HepG2 (cell line): ENCODE measurements around the gene ZNF593OS. TPM values are rescaled to one million over a fixed set of nuclear protein-coding genes. Genes with fewer than 3 reads are reported as not detected.

ENCODE experiments used
- ATF7-NPFF ChIP-seq: sonication (generic); formaldehyde crosslinking; IDR thresholded peaks from 2 replicates; pipeline ENCODE4 v1.8.1; 2023; ENCODE audit warnings: mild to moderate bottlenecking, low read depth, missing genetic modification reagents, moderate library complexity
- ETV5 ChIP-seq: IDR thresholded peaks from 2 replicates; pipeline ENCODE4 v1.6.1; 2018; ENCODE audit warnings: missing biosample characterization, missing genetic modification reagents, inconsistent platforms, borderline replicate concordance
- HNRNPLL ChIP-seq: fragments of 200-400 bp; formaldehyde crosslinking; IDR thresholded peaks from 2 replicates; pipeline ENCODE4 v1.6.1; 2017; ENCODE audit warnings: mild to moderate bottlenecking, low read depth, low read length; ENCODE audit not compliant: poor library complexity, severe bottlenecking
- MAF1 ChIP-seq: sonication (generic); formaldehyde crosslinking; IDR thresholded peaks from 2 replicates; pipeline ENCODE4 v1.5.0; 2020; ENCODE audit warnings: missing genetic modification reagents, borderline replicate concordance
- ONECUT2 ChIP-seq: sonication (generic); formaldehyde crosslinking; IDR thresholded peaks from 2 replicates; pipeline ENCODE4 v1.4.0; 2020; ENCODE audit warnings: missing genetic modification reagents
- POLR2G ChIP-seq: fragments of 200-400 bp; formaldehyde crosslinking; IDR thresholded peaks from 2 replicates; pipeline ENCODE4 v1.6.1; 2018; ENCODE audit warnings: mild to moderate bottlenecking, low read depth, low read length, moderate library complexity
- RAD21 ChIP-seq: fragments of 450-650 bp; formaldehyde crosslinking; IDR thresholded peaks from 2 replicates; pipeline ENCODE4 v1.5.0; 2020; ENCODE audit warnings: mild to moderate bottlenecking
- RBFOX2 ChIP-seq: fragments of 200-400 bp; formaldehyde crosslinking; IDR thresholded peaks from 2 replicates; pipeline ENCODE4 v1.6.1; 2017; ENCODE audit warnings: low read depth, mild to moderate bottlenecking, low read length
- REL ChIP-seq: sonication (generic); formaldehyde crosslinking; conservative IDR thresholded peaks from 2 replicates; pipeline ENCODE4 v1.8.0; 2022; ENCODE audit warnings: mild to moderate bottlenecking, missing genetic modification reagents, moderate library complexity
- SP1 ChIP-seq, 2 experiments: fragments of 450-650 bp in 1 of 2; sonication (generic) in 1 of 2; formaldehyde crosslinking in 1 of 2; IDR thresholded peaks; 2 replicates each; pipeline versions ENCODE4 v1.4.0 to v1.6.1; 2016 to 2020; ENCODE audit warnings: missing genetic modification reagents in 1 of 2
- ZFYVE20 ChIP-seq: sonication (generic); formaldehyde crosslinking; IDR thresholded peaks from 2 replicates; pipeline ENCODE4 v1.8.0; 2023; ENCODE audit warnings: low read depth, mild to moderate bottlenecking, moderate library complexity, missing genetic modification reagents, borderline replicate concordance
- ZIK1 ChIP-seq: sonication (generic); formaldehyde crosslinking; IDR thresholded peaks from 2 replicates; pipeline ENCODE4 v1.5.0; 2020; ENCODE audit warnings: mild to moderate bottlenecking, low read depth, missing genetic modification reagents, borderline replicate concordance
- ZNF138 ChIP-seq: sonication (generic); formaldehyde crosslinking; IDR thresholded peaks from 2 replicates; pipeline ENCODE4 v1.5.0; 2020; ENCODE audit warnings: mild to moderate bottlenecking, low read depth, missing genetic modification reagents
- ZNF317 ChIP-seq: sonication (generic); formaldehyde crosslinking; IDR thresholded peaks from 2 replicates; pipeline ENCODE4 v1.5.0; 2020; ENCODE audit warnings: mild to moderate bottlenecking, missing genetic modification reagents
- ZNF546 ChIP-seq: sonication (generic); formaldehyde crosslinking; conservative IDR thresholded peaks from 2 replicates; pipeline ENCODE4 v1.8.1; 2023; ENCODE audit warnings: mild to moderate bottlenecking, missing genetic modification reagents
- polyA plus RNA-seq, 8 experiments: library from polyadenylated mRNA; depleted of rRNA in 3 of 8; stranded (reverse) in 7 of 8; unstranded in 1 of 8; fragments of >200 nt; fragmentation: Illumina TruSeq in 4 of 8; extraction: Trizol in 4 of 8; gene quantifications; 2 replicates each; pipeline versions ENCODE4 v1.2.1 to v1.2.3, GENCODE V29; 2011 to 2016; ENCODE audit warnings: low read depth in 4 of 8, missing spikeins in 1 of 8, mixed read lengths in 1 of 8; ENCODE audit not compliant: insufficient read depth in 1 of 8
- total RNA-seq, 5 experiments: library from RNA; depleted of rRNA; stranded (reverse); fragments of >200 nt; fragmentation: Illumina TruSeq; extraction: Trizol; gene quantifications; 2 replicates each; pipeline ENCODE4 v1.2.3, GENCODE V29; 2016; ENCODE audit warnings: low read depth in 1 of 5
- TF ChIP-seq, protein P1 (sequence below): IDR thresholded peaks from 2 replicates; pipeline ENCODE4 v1.6.1; 2012; ENCODE audit warnings: low read depth, low read length, improper control_type of control experiment
- TF ChIP-seq, protein P2 (sequence below): fragments of 450-650 bp; IDR thresholded peaks from 2 replicates; pipeline ENCODE4 v1.6.1; 2016
- TF ChIP-seq, protein P3 (sequence below): sonication (generic); formaldehyde crosslinking; IDR thresholded peaks from 2 replicates; pipeline ENCODE4; 2020; ENCODE audit warnings: missing genetic modification reagents, mild to moderate bottlenecking, borderline replicate concordance
- TF ChIP-seq, protein P4 (sequence below): sonication (generic); formaldehyde crosslinking; IDR thresholded peaks from 2 replicates; pipeline ENCODE4 v1.5.0; 2020; ENCODE audit warnings: missing genetic modification reagents
- TF ChIP-seq, protein P5 (sequence below), 2 experiments: fragments of 450-650 bp in 1 of 2; sonication (generic) in 1 of 2; formaldehyde crosslinking; IDR thresholded peaks; 2 replicates each; pipeline versions ENCODE4 v1.5.0 to v1.8.0; 2020 to 2022; ENCODE audit warnings: mild to moderate bottlenecking in 1 of 2, missing genetic modification reagents in 1 of 2

Gene ZNF593OS
- total and polyA plus RNA-seq, 2 of the 13 experiments (the other 11 are each of a cell fraction or from before 2014, with no cell fraction given) = not detected

DNA sequence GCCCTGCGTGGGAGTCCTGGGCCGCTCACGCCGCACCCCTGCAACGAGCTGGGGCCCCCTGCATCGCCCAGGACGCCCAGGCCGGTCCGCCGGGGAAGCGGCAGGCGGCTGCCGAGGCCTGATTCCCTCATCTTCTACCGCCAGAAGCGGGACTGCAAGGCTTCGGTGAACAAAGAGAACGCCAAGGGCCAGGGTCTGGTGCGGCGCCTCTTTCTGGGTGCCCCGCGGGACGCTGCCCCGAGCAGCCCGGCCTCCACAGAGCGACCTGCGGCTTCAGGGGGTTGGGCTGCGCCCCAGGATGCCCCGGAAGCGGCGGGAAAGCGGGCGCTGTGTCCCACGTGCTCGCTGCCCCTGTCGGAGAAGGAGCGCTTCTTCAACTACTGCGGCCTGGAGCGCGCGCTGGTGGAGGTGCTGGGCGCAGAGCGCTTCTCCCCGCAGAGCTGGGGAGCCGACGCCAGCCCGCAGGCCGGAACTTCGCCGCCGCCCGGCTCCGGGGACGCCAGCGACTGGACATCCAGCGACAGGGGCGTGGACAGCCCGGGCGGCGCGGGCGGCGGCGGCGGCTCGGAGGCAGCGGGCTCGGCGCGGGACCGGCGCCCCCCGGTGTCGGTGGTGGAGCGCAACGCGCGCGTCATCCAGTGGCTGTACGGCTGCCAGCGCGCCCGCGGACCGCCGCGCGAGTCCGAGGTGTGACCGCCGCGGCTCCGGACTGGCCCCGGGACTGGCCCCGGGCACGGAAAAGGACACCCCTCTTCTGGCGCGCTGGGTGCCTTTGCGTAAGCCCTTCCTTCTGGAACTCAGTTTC is 10.0 kb downstream of the ZNF593OS start (continued):
- TF ChIP-seq, protein P1, sequence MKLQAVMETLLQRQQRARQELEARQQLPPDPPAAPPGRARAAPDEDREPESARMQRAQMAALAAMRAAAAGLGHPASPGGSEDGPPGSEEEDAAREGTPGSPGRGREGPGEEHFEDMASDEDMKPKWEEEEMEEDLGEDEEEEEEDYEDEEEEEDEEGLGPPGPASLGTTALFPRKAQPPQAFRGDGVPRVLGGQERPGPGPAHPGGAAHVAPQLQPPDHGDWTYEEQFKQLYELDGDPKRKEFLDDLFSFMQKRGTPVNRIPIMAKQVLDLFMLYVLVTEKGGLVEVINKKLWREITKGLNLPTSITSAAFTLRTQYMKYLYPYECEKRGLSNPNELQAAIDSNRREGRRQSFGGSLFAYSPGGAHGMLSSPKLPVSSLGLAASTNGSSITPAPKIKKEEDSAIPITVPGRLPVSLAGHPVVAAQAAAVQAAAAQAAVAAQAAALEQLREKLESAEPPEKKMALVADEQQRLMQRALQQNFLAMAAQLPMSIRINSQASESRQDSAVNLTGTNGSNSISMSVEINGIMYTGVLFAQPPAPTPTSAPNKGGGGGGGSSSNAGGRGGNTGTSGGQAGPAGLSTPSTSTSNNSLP = no peak
- TF ChIP-seq MAF1 (no peak), ZIK1 (peak; percentile 23; the same call in 1 of the 2 replicates), SP1 (IDR thresholded peaks at IDR 0.05) (no peak), SP1 (CRISPR knock-in tag; IDR thresholded peaks at IDR 0.05) (no peak), ZNF317 (CRISPR knock-in tag) (no peak), ETV5 (CRISPR knock-in tag) (peak; percentile 15; the same call in 1 of the 2 replicates), ZNF138 (peak; percentile 67; the same call in 1 of the 2 replicates), REL (CRISPR knock-in tag) (0 out of 2 replicates have a peak, but pooled peaks have one; percentile 44), POLR2G (peak; percentile 35; the same call in 1 of the 2 replicates), ZNF546 (0 out of 2 replicates have a peak, but pooled peaks have one; percentile 36), RAD21 (0 out of 2 replicates have a peak, but pooled peaks have one; percentile 34), HNRNPLL (peak; percentile 65), ZFYVE20 (CRISPR knock-in tag) (no peak), ONECUT2 (CRISPR knock-in tag) (no peak), ATF7-NPFF (peak; percentile 62; the same call in 1 of the 2 replicates), RBFOX2 (peak; percentile 50)
- TF ChIP-seq, protein P2, sequence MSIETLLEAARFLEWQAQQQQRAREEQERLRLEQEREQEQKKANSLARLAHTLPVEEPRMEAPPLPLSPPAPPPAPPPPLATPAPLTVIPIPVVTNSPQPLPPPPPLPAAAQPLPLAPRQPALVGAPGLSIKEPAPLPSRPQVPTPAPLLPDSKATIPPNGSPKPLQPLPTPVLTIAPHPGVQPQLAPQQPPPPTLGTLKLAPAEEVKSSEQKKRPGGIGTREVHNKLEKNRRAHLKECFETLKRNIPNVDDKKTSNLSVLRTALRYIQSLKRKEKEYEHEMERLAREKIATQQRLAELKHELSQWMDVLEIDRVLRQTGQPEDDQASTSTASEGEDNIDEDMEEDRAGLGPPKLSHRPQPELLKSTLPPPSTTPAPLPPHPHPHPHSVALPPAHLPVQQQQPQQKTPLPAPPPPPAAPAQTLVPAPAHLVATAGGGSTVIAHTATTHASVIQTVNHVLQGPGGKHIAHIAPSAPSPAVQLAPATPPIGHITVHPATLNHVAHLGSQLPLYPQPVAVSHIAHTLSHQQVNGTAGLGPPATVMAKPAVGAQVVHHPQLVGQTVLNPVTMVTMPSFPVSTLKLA = no peak
- TF ChIP-seq, protein P3, sequence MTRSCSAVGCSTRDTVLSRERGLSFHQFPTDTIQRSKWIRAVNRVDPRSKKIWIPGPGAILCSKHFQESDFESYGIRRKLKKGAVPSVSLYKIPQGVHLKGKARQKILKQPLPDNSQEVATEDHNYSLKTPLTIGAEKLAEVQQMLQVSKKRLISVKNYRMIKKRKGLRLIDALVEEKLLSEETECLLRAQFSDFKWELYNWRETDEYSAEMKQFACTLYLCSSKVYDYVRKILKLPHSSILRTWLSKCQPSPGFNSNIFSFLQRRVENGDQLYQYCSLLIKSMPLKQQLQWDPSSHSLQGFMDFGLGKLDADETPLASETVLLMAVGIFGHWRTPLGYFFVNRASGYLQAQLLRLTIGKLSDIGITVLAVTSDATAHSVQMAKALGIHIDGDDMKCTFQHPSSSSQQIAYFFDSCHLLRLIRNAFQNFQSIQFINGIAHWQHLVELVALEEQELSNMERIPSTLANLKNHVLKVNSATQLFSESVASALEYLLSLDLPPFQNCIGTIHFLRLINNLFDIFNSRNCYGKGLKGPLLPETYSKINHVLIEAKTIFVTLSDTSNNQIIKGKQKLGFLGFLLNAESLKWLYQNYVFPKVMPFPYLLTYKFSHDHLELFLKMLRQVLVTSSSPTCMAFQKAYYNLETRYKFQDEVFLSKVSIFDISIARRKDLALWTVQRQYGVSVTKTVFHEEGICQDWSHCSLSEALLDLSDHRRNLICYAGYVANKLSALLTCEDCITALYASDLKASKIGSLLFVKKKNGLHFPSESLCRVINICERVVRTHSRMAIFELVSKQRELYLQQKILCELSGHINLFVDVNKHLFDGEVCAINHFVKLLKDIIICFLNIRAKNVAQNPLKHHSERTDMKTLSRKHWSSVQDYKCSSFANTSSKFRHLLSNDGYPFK = no peak
- TF ChIP-seq, protein P4, sequence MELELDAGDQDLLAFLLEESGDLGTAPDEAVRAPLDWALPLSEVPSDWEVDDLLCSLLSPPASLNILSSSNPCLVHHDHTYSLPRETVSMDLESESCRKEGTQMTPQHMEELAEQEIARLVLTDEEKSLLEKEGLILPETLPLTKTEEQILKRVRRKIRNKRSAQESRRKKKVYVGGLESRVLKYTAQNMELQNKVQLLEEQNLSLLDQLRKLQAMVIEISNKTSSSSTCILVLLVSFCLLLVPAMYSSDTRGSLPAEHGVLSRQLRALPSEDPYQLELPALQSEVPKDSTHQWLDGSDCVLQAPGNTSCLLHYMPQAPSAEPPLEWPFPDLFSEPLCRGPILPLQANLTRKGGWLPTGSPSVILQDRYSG = no peak
- TF ChIP-seq, protein P5, sequence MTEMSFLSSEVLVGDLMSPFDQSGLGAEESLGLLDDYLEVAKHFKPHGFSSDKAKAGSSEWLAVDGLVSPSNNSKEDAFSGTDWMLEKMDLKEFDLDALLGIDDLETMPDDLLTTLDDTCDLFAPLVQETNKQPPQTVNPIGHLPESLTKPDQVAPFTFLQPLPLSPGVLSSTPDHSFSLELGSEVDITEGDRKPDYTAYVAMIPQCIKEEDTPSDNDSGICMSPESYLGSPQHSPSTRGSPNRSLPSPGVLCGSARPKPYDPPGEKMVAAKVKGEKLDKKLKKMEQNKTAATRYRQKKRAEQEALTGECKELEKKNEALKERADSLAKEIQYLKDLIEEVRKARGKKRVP (CRISPR knock-in tag; IDR thresholded peaks at IDR 0.05) = no peak
